Measurements from ENCODE around the gene PRR4. TPM values are rescaled to one million over a fixed set of nuclear protein-coding genes. Genes with fewer than 3 reads are reported as not detected.

The PRR4 gene
- total RNA-seq, 4 donors from 2014 or later: 1.2 to 3.5 TPM; not detected in 2

- no peak for DNase-seq
- Histone ChIP-seq H3K4me3 (no peak overlapping the region), H3K27me3 (no peaks in the 10 kb centered on the region), H3K27ac (no peak overlapping the region), H3K4me1 (no peaks in the 10 kb centered on the region), H3K36me3 (no peaks in the 10 kb centered on the region), H3K9me3 (no peaks in the 10 kb centered on the region)
- intact Hi-C loops (cut with DNase I; ENCODE audit: low total_unique reads) (no loop called here), in situ Hi-C loops (cut with MboI; ENCODE audit: low sequenced_read_pairs in 4 of 4) (no loop called here)
- TF ChIP-seq, protein P1, sequence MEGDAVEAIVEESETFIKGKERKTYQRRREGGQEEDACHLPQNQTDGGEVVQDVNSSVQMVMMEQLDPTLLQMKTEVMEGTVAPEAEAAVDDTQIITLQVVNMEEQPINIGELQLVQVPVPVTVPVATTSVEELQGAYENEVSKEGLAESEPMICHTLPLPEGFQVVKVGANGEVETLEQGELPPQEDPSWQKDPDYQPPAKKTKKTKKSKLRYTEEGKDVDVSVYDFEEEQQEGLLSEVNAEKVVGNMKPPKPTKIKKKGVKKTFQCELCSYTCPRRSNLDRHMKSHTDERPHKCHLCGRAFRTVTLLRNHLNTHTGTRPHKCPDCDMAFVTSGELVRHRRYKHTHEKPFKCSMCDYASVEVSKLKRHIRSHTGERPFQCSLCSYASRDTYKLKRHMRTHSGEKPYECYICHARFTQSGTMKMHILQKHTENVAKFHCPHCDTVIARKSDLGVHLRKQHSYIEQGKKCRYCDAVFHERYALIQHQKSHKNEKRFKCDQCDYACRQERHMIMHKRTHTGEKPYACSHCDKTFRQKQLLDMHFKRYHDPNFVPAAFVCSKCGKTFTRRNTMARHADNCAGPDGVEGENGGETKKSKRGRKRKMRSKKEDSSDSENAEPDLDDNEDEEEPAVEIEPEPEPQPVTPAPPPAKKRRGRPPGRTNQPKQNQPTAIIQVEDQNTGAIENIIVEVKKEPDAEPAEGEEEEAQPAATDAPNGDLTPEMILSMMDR (IDR thresholded peaks at IDR 0.05 in 4 of 5, conservative IDR thresholded peaks at IDR 0.05 in 1 of 5): no peak
- no peak for ATAC-seq
These were observed 47.5 kb downstream of the PRR4 start for GRCh38 chr12:10801741-10802140.

Other genes with a start within 250 kb of the PRR4 start
- 1 to 10 TPM in 3 of 4 donors, under 1 TPM in 1; 0.80 to 6.3 (median 3.8) TPM for gene MAGOHB, start 235.9 kb downstream of the PRR4 start, total RNA-seq
- under 1 TPM in 1 of 4 donors, not detected in 3; 0.12 TPM for gene STYK1, start 175.4 kb downstream of the PRR4 start, total RNA-seq
- 1,000 to 10,000 TPM; 3,451 to 6,393 (median 4,786) TPM for gene YBX3, start 126.2 kb downstream of the PRR4 start, total RNA-seq
- not detected for gene TAS2R7, start 46.8 kb downstream of the PRR4 start, total RNA-seq
- gene TAS2R8, start 42.2 kb downstream of the PRR4 start, total RNA-seq: under 1 TPM in 1 of 4 donors, not detected in 3; 0.36 TPM
- gene TAS2R9, start 39.3 kb downstream of the PRR4 start, total RNA-seq: 1 to 10 TPM in 1 of 4 donors, not detected in 3; 1.1 TPM
- under 1 TPM in 1 of 4 donors, not detected in 3; 0.51 TPM for gene TAS2R10, start 23.1 kb downstream of the PRR4 start, total RNA-seq
- 10 to 100 TPM in 1 of 4 donors, 1 to 10 TPM in 3; 2.2 to 21.0 (median 2.9) TPM for gene PRH1, start 34.8 kb upstream of the PRR4 start, total RNA-seq
- 1 to 10 TPM in 1 of 4 donors, under 1 TPM in 1, not detected in 2; 0.26 to 3.8 TPM for gene TAS2R13, start 60.1 kb upstream of the PRR4 start, total RNA-seq
- not detected for gene PRH2, start 79.8 kb upstream of the PRR4 start, total RNA-seq
- gene TAS2R14, start 89.8 kb upstream of the PRR4 start, total RNA-seq: 1 to 10 TPM in 1 of 4 donors, under 1 TPM in 2, not detected in 1; 0.27 to 3.0 (median 0.29) TPM
- 1 to 10 TPM in 1 of 4 donors, not detected in 3; 4.9 TPM for gene TAS2R50, start 137.4 kb upstream of the PRR4 start, total RNA-seq
- gene TAS2R20, start 148.8 kb upstream of the PRR4 start, total RNA-seq: 1 to 10 TPM in 1 of 4 donors, under 1 TPM in 1, not detected in 2; 0.53 to 3.6 TPM
- 1 to 10 TPM in 1 of 4 donors, not detected in 3; 2.5 TPM for gene TAS2R19, start 173.1 kb upstream of the PRR4 start, total RNA-seq
- gene TAS2R31, start 181.9 kb upstream of the PRR4 start, total RNA-seq: 1 to 10 TPM in 2 of 4 donors, not detected in 2; 3.5 to 3.6 TPM
- gene TAS2R46, start 212.8 kb upstream of the PRR4 start, total RNA-seq: 1 to 10 TPM in 1 of 4 donors, not detected in 3; 1.5 TPM
- gene TAS2R43, start 242.8 kb upstream of the PRR4 start, total RNA-seq: 1 to 10 TPM in 1 of 4 donors, not detected in 3; 2.8 TPM

All from gastrocnemius medialis (tissue), 4 donors.